ENCODE results near the gene TNFRSF9. TPM values are rescaled to one million over a fixed set of nuclear protein-coding genes. Genes with fewer than 3 reads are reported as not detected.

TNFRSF9 gene
- total RNA-seq, 1 donor from 2014 or later, result 4.8 TPM

DNA sequence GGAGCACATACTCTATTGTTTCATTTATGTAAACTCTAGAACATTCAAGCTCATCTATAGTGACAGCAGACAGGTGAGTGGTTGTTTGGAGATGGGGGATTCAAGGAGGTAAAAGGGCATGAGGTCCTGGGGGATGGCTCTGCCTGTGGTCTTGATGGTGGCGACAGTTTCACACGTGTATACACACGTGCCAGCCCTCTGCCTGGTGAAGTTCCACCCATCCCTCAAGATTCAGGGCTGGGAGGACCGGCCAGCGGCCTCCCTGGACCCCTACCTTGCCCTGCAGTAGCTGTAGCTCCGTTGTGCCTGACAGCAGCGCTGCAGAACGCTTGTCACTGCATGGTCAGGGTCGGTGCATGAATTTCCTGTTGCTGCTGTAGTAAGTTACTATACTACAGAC, 48.8 kb downstream of the TNFRSF9 start:
- TF ChIP-seq, protein P1, sequence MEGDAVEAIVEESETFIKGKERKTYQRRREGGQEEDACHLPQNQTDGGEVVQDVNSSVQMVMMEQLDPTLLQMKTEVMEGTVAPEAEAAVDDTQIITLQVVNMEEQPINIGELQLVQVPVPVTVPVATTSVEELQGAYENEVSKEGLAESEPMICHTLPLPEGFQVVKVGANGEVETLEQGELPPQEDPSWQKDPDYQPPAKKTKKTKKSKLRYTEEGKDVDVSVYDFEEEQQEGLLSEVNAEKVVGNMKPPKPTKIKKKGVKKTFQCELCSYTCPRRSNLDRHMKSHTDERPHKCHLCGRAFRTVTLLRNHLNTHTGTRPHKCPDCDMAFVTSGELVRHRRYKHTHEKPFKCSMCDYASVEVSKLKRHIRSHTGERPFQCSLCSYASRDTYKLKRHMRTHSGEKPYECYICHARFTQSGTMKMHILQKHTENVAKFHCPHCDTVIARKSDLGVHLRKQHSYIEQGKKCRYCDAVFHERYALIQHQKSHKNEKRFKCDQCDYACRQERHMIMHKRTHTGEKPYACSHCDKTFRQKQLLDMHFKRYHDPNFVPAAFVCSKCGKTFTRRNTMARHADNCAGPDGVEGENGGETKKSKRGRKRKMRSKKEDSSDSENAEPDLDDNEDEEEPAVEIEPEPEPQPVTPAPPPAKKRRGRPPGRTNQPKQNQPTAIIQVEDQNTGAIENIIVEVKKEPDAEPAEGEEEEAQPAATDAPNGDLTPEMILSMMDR (IDR thresholded peaks at IDR 0.05; ENCODE audit: unreplicated experiment), result no peak
- Mint-ChIP-seq H3K4me1 (ENCODE audit: unreplicated experiment) (no peaks in the 10 kb centered on the region), H3K9me3 (ENCODE audit: unreplicated experiment) (no peaks in the 10 kb centered on the region), H3K27me3 (ENCODE audit: unreplicated experiment) (peaks cover 6% of the 10 kb centered on the region), H3K4me3 (ENCODE audit: unreplicated experiment) (no peak overlapping the region), H3K27ac (ENCODE audit: unreplicated experiment) (no peak overlapping the region), H3K36me3 (ENCODE audit: low read depth, unreplicated experiment) (no peaks in the 10 kb centered on the region)
- DNase-seq (ENCODE audit: low spot score), result no peak

DNA sequence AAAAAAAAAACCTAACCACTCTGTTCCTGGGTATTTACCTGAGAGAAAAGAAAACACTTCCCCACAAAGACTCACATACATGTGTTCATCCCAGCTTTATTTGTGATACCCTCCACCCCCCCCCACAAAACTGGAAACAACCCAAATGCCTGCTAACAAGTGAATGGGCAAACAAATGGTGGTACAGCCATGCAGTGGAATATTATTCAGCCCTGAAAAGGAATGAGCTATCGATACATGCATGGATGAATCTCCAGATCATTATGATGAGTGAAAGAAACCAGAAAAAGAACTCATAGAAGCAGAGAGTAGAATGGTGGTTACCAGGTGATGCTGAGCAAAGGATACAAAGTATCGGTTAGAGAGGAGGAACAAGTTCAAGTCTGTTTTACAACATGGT, 49.8 kb downstream of the TNFRSF9 start:
- TF ChIP-seq, protein P1 (IDR thresholded peaks at IDR 0.05; ENCODE audit: unreplicated experiment), result no peak
- Mint-ChIP-seq H3K9me3 (ENCODE audit: unreplicated experiment) (no peaks in the 10 kb centered on the region), H3K4me3 (ENCODE audit: unreplicated experiment) (no peak overlapping the region), H3K27ac (ENCODE audit: unreplicated experiment) (no peak overlapping the region), H3K36me3 (ENCODE audit: low read depth, unreplicated experiment) (no peaks in the 10 kb centered on the region), H3K4me1 (ENCODE audit: unreplicated experiment) (no peaks in the 10 kb centered on the region), H3K27me3 (ENCODE audit: unreplicated experiment) (peaks cover 6% of the 10 kb centered on the region)
- no peak for DNase-seq (ENCODE audit: low spot score)

DNA sequence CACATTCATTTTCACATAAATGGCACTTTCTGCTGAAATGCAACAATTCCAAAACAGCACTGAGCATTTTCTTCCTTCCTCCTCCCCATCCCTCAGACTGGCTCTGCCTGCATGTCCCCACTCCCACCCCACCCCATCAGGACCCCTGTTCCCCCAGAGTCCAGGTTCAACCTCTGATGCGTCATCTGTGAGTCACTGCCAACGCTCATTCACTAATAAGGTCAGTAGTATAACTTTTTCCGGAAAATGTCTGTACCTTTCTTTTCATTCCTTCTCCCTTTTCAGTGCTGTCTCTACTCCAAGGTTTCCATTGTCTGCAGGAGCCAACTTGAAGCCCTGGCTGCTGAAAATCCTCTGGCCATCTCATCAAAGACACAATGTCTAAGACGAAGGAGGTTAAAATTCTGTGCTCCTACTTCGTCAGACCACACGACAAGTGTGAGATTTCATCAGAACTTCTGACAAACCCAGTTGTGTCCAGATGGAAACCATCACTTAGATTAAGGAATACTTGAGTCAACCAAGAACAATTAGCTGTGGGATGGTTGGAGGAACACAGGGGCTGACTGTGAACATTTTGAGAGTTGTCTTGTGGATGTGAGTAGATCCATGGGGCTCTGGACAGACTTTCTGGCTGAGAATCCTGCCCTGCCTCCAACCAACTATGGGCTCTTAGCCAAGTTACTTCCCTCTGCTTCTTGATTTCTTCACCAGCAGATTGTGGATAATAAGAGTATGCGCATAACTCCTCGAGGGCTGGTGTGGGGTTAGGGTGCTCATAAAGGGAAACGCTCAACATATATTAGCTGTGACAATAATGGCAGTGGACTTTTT, 52.2 kb downstream of the TNFRSF9 start:
- TF ChIP-seq, protein P1 (IDR thresholded peaks at IDR 0.05; ENCODE audit: unreplicated experiment), result no peak
- Mint-ChIP-seq H3K36me3 (ENCODE audit: low read depth, unreplicated experiment) (no peaks in the 10 kb centered on the region), H3K4me1 (ENCODE audit: unreplicated experiment) (no peaks in the 10 kb centered on the region), H3K9me3 (ENCODE audit: unreplicated experiment) (no peaks in the 10 kb centered on the region), H3K27me3 (ENCODE audit: unreplicated experiment) (peaks cover 3% of the 10 kb centered on the region), H3K4me3 (ENCODE audit: unreplicated experiment) (no peak overlapping the region), H3K27ac (ENCODE audit: unreplicated experiment) (no peak overlapping the region)
- no peak for DNase-seq (ENCODE audit: low spot score)

GRCh38 chr1:7886405-7886745, 54.3 kb downstream of the TNFRSF9 start:
- H3K36me3 Mint-ChIP-seq (ENCODE audit: low read depth, unreplicated experiment), result no peaks in the 10 kb centered on the region
- TF ChIP-seq, protein P1 (IDR thresholded peaks at IDR 0.05; ENCODE audit: unreplicated experiment), result no peak
- no peak overlapping the region for H3K4me3 Mint-ChIP-seq (ENCODE audit: unreplicated experiment)
- no peak for DNase-seq (ENCODE audit: low spot score)
- H3K27ac Mint-ChIP-seq (ENCODE audit: unreplicated experiment), result no peak overlapping the region
- peaks cover 3% of the 10 kb centered on the region for H3K27me3 Mint-ChIP-seq (ENCODE audit: unreplicated experiment)
- H3K9me3 Mint-ChIP-seq (ENCODE audit: unreplicated experiment), result no peaks in the 10 kb centered on the region
- no peaks in the 10 kb centered on the region for H3K4me1 Mint-ChIP-seq (ENCODE audit: unreplicated experiment)
